Activated CD4-positive, alpha-beta T cell treated with anti-CD3 and anti-CD28 coated beads, Interleukin-2, Interleukin-4, amounts not matched to agents 100 ng/mL and 50 ng/mL, durations not matched to agents 16 hours and 8 hours (primary cell): ENCODE results near the gene NPHP4.

ENCODE experiments used
- DNase-seq: peaks from one replicate; pipeline ENCODE4 v3.0.0-alpha.2; 2020; ENCODE audit warnings: low spot score

Gene NPHP4

GRCh38 chr1:6003568-6004411 is 11.6 kb upstream of the NPHP4 start:
- DNase-seq = no peak

GRCh38 chr1:6002714-6003501 is 10.7 kb upstream of the NPHP4 start:
- no peak for DNase-seq

- DNase-seq = no peak
Observed at GRCh38 chr1:6001992-6002576, 9.9 kb upstream of the NPHP4 start.

GRCh38 chr1:6000444-6001288 is 8.4 kb upstream of the NPHP4 start:
- DNase-seq = no peak

- no peak for DNase-seq
Observed at GRCh38 chr1:5999711-6000443, 7.7 kb upstream of the NPHP4 start.

GRCh38 chr1:5998906-5999301 is 6.7 kb upstream of the NPHP4 start:
- DNase-seq = no peak

GRCh38 chr1:5998051-5998905 is 6.1 kb upstream of the NPHP4 start:
- DNase-seq = no peak

GRCh38 chr1:5997316-5997715 is 5.1 kb upstream of the NPHP4 start:
- DNase-seq = no peak

GRCh38 chr1:5996641-5997270 is 4.5 kb upstream of the NPHP4 start:
- no peak for DNase-seq

- no peak for DNase-seq
Observed at GRCh38 chr1:5995871-5996630, 3.8 kb upstream of the NPHP4 start.

- DNase-seq = peak; percentile 80
Observed at GRCh38 chr1:5994713-5995621, 2.7 kb upstream of the NPHP4 start.

- peak; percentile 50 for DNase-seq
Observed at GRCh38 chr1:5993556-5994491, 1.6 kb upstream of the NPHP4 start.

GRCh38 chr1:5992814-5993555 is 760 bp upstream of the NPHP4 start:
- DNase-seq = peak; percentile 24

- peak; percentile 27 for DNase-seq
Observed at GRCh38 chr1:5991381-5992025, 722 bp downstream of the NPHP4 start.

GRCh38 chr1:5990913-5991312 is 1.3 kb downstream of the NPHP4 start:
- no peak for DNase-seq
